Loucy (cell line): ENCODE measurements around the gene NEU3.

Experiments
- H2AFZ ChIP-seq: fragments of 200-600 bp; sonication (generic); 2 replicates; pipeline ENCODE4 v1.6.0; 2016; ENCODE audit warnings: antibody characterized with exemption, mild to moderate bottlenecking, low read length, moderate library complexity
- H3F3A ChIP-seq: fragments of 200-600 bp; 2 replicates; pipeline ENCODE4 v1.6.0; 2016; ENCODE audit warnings: antibody characterized with exemption, low read depth, mild to moderate bottlenecking
- H3K27me3 ChIP-seq: fragments of 200-600 bp; sonication (generic); 2 replicates; pipeline ENCODE4 v1.6.1; 2014; ENCODE audit warnings: low read length, mild to moderate bottlenecking; ENCODE audit not compliant: insufficient read depth, poor library complexity, severe bottlenecking
- H3K36me3 ChIP-seq: fragments of 200-600 bp; sonication (generic); 2 replicates; pipeline ENCODE4 v1.6.1; 2016; ENCODE audit warnings: low read length; ENCODE audit not compliant: insufficient read depth
- H3K4me1 ChIP-seq: fragments of 200-600 bp; sonication (generic); 2 replicates; pipeline ENCODE4 v1.5.1; 2014; ENCODE audit warnings: low read length, mild to moderate bottlenecking; ENCODE audit not compliant: insufficient read depth, poor library complexity, severe bottlenecking
- H3K4me2 ChIP-seq: fragments of 200-600 bp; sonication (generic); 2 replicates; pipeline ENCODE4 v1.6.0; 2014; ENCODE audit warnings: antibody characterized with exemption, low read length, low read depth, mild to moderate bottlenecking; ENCODE audit not compliant: poor library complexity, severe bottlenecking
- H3K4me3 ChIP-seq: fragments of 200-600 bp; sonication (generic); 2 replicates; pipeline ENCODE4 v1.5.1; 2014; ENCODE audit warnings: low read length, mild to moderate bottlenecking, mixed read lengths; ENCODE audit not compliant: poor library complexity, severe bottlenecking
- H3K79me2 ChIP-seq: fragments of 200-600 bp; sonication (generic); 2 replicates; pipeline ENCODE4 v1.6.1; 2014; ENCODE audit warnings: low read length; ENCODE audit not compliant: insufficient read depth
- H3K9ac ChIP-seq: fragments of 200-600 bp; sonication (generic); 2 replicates; pipeline ENCODE4 v1.6.0; 2014; ENCODE audit warnings: mild to moderate bottlenecking, low read depth, low read length, moderate library complexity; ENCODE audit not compliant: poor library complexity, severe bottlenecking
- H3K9me2 ChIP-seq: fragments of 200-600 bp; sonication (generic); replicated peaks from 2 replicates; pipeline ENCODE4 v1.6.1; 2016; ENCODE audit warnings: low read depth, low read length, mixed read lengths
- H3K9me3 ChIP-seq: fragments of 200-600 bp; sonication (generic); 2 replicates; pipeline ENCODE4 v1.6.1; 2014; ENCODE audit warnings: mild to moderate bottlenecking, antibody characterized with exemption, low read length, low read depth; ENCODE audit not compliant: insufficient read depth
- H4K20me1 ChIP-seq: fragments of 200-600 bp; sonication (generic); 2 replicates; pipeline ENCODE4 v1.6.0; 2014; ENCODE audit warnings: antibody characterized with exemption, low read length, mild to moderate bottlenecking; ENCODE audit not compliant: insufficient read depth, poor library complexity, severe bottlenecking
- EZH2phosphoT487 ChIP-seq: fragments of 200-600 bp; IDR thresholded peaks from 2 replicates; pipeline ENCODE4 v1.6.1; 2018; ENCODE audit warnings: antibody characterized with exemption, mild to moderate bottlenecking, moderate library complexity, borderline replicate concordance
- TF ChIP-seq, protein P1 (sequence below): fragments of 200-600 bp; sonication (generic); conservative IDR thresholded peaks from 2 replicates; pipeline ENCODE4 v1.5.1; 2014; ENCODE audit warnings: mild to moderate bottlenecking, antibody characterized with exemption, low read length

Gene NEU3

DNA sequence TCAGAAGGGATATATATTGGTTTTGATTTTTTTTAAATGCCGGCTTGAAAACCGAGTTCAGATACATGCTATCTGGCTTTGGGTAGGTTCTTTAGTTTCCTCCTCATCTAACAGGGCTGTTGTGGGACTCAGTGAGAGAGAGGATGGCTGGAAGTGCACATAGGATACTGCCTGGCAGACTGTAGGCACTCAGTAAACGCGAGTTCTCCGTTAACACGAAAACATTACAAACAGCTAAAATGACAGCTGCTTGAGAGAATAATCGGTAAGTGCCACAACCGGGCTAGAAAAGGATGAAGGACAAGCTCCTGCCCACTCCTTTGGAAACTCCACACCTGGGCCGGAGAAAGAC is 40.2 kb upstream of the NEU3 start:
- no peaks in the 10 kb centered on the region for H3K27me3 ChIP-seq
- H3K4me1 ChIP-seq = peaks cover 39% of the 10 kb centered on the region
- H3K9ac ChIP-seq = peak overlapping the region; percentile 97

DNA sequence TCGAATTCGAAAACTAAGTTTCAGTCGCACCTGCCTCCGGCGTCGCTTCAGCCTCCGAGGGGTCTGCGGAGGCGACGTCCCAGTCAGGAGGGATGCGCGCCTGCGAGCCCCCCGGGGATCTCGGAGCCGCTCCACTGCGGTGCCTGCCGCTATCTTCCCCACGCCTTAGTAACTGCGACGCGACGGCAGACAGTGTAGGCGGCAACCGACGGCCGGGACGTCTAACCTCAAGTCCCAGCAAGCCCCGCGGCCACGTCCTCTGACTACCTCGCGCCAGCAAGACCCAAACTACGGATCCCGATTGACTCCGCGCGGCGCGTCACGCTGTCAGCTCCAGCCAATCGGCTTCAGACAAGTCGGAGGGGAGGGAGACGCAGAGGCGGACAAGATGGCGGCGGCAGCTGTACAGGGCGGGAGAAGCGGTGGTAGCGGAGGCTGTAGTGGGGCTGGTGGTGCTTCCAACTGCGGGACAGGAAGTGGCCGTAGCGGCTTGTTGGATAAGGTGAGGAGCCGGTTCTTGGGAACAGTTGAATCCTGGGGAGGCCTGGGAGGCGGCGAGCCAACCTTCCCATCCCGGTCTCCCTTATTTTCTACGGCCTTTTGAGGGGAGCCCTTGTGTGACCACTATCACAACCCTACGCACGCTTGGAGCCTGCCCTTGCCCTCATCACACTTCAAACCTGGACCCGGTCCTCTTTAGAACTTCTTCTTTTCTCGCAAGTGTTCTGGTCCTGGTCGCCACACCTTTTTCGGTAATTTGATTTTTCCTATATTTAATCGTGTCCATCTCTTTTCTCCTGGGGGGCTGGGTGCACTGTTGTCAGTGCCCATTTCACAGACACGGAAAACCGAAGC is 39.6 kb upstream of the NEU3 start, which contains the start of the genes SPCS2 and XRRA1:
TSS of gene SPCS2 (plus strand) at position 369 of the 855 bp plus-strand sequence. CDS start at position 389, 20 bp downstream.
TSS of gene XRRA1 (minus strand) at position 194 of the 855 bp plus-strand sequence. CDS start 8,213 bp downstream, outside the sequence.
- H2AFZ ChIP-seq = peak within 1 kb of the TSS; percentile 87
- TF ChIP-seq, protein P1, sequence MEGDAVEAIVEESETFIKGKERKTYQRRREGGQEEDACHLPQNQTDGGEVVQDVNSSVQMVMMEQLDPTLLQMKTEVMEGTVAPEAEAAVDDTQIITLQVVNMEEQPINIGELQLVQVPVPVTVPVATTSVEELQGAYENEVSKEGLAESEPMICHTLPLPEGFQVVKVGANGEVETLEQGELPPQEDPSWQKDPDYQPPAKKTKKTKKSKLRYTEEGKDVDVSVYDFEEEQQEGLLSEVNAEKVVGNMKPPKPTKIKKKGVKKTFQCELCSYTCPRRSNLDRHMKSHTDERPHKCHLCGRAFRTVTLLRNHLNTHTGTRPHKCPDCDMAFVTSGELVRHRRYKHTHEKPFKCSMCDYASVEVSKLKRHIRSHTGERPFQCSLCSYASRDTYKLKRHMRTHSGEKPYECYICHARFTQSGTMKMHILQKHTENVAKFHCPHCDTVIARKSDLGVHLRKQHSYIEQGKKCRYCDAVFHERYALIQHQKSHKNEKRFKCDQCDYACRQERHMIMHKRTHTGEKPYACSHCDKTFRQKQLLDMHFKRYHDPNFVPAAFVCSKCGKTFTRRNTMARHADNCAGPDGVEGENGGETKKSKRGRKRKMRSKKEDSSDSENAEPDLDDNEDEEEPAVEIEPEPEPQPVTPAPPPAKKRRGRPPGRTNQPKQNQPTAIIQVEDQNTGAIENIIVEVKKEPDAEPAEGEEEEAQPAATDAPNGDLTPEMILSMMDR = no peak
- TF ChIP-seq EZH2phosphoT487 = no peak

More for the DNA sequence above, 40.2 kb upstream of the NEU3 start:
- Histone ChIP-seq H4K20me1 (peaks cover 35% of the 10 kb centered on the region), H3K36me3 (no peaks in the 10 kb centered on the region), H3F3A (no peaks in the 10 kb centered on the region), H3K9me2 (no peaks in the 10 kb centered on the region), H3K79me2 (peaks cover 45% of the 10 kb centered on the region), H3K4me2 (peak overlapping the region; percentile 92), H2AFZ (peak overlapping the region; percentile 87), H3K9me3 (no peaks in the 10 kb centered on the region), H3K4me3 (peak overlapping the region; percentile 94)
- TF ChIP-seq, protein P1 = no peak
- no peak for TF ChIP-seq EZH2phosphoT487

DNA sequence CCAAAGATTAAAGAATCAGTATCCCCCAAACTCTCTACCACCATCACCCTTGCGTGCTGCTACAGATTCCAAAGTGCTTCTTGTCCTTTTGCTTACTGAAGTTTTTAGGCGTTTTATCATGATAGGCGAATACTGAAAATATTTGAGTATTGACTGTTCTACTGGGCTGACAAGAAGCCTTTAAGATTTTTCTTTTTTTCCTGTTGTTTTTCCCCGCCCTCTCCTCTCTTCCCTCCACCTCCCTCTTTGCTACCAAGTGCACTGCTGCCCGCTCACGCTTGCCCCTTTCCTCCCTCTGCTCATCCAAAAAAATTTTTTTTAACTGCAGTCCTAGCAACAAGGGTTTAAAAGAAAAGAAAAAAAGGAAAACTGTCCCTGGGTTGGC is 39.0 kb upstream of the NEU3 start:
- Histone ChIP-seq H4K20me1 (peaks cover 47% of the 10 kb centered on the region), H3K9ac (peak overlapping the region; percentile 97), H3K4me2 (peak overlapping the region; percentile 87), H3K4me3 (peak overlapping the region; percentile 94), H3K79me2 (peaks cover 57% of the 10 kb centered on the region), H3K27me3 (no peaks in the 10 kb centered on the region), H3K4me1 (peaks cover 52% of the 10 kb centered on the region), H3F3A (no peaks in the 10 kb centered on the region), H2AFZ (no peak overlapping the region), H3K36me3 (no peaks in the 10 kb centered on the region), H3K9me2 (no peaks in the 10 kb centered on the region), H3K9me3 (no peaks in the 10 kb centered on the region)
- TF ChIP-seq, protein P1 = no peak
- TF ChIP-seq EZH2phosphoT487 = no peak

More for the DNA sequence above, 39.6 kb upstream of the NEU3 start, which contains the start of the genes SPCS2 and XRRA1:
- H3K4me3 ChIP-seq = peak within 1 kb of the TSS; percentile 94
- no peaks in the 10 kb centered on the region for H3F3A ChIP-seq
- peaks cover 51% of the 10 kb centered on the region for H3K79me2 ChIP-seq
- no peaks in the 10 kb centered on the region for H3K9me2 ChIP-seq
- H3K4me1 ChIP-seq = peaks cover 45% of the 10 kb centered on the region
- peak within 1 kb of the TSS; percentile 97 for H3K9ac ChIP-seq
- H3K4me2 ChIP-seq = peak within 1 kb of the TSS; percentile 92
- H4K20me1 ChIP-seq = peaks cover 41% of the 10 kb centered on the region
- no peaks in the 10 kb centered on the region for H3K36me3 ChIP-seq
- H3K9me3 ChIP-seq = no peaks in the 10 kb centered on the region
- no peaks in the 10 kb centered on the region for H3K27me3 ChIP-seq
